ENCODE measurements around the gene HMCES. TPM values are rescaled to one million over a fixed set of nuclear protein-coding genes. Genes with fewer than 3 reads are reported as not detected.
"Not testable (repeated sequence)": the region's sequence is repeated elsewhere in the genome, so short reads cannot be mapped to it uniquely, and the experiment has no call there.

Gene HMCES
- polyA plus RNA-seq, 1 experiment: 27.2 TPM

- no peaks in the 10 kb centered on the region for H3K27me3 ChIP-seq (ENCODE audit: control insufficient read depth, insufficient read depth, low read length)
- H3K4me3 ChIP-seq (ENCODE audit: low read depth, low read length): no peak overlapping the region
- H3K36me3 ChIP-seq (ENCODE audit: control insufficient read depth, insufficient read depth, low read length): peaks cover 52% of the 10 kb centered on the region
- no peak for DNase-seq (ENCODE audit: low read depth)
- POLR2A ChIA-PET: no interaction called here
- no peak for TF ChIP-seq CTCF (IDR thresholded peaks at IDR 0.05; ENCODE audit: insufficient read depth, low read depth, low read length)
- CTCF ChIA-PET: no interaction called here
Observed at GRCh38 chr3:129263161-129263910, 15.3 kb upstream of the HMCES start.

- DNase-seq (ENCODE audit: low read depth); CTCF ChIA-PET; POLR2A ChIA-PET; H3K4me3 ChIP-seq (ENCODE audit: low read depth, low read length); H3K27me3 ChIP-seq (ENCODE audit: control insufficient read depth, insufficient read depth, low read length): not testable (repeated sequence)
- H3K36me3 ChIP-seq (ENCODE audit: control insufficient read depth, insufficient read depth, low read length): peaks cover 56% of the 10 kb centered on the region
Observed at GRCh38 chr3:129264994-129265393, 13.7 kb upstream of the HMCES start.

GRCh38 chr3:129266651-129267050, 12.0 kb upstream of the HMCES start:
- no peak for TF ChIP-seq CTCF (IDR thresholded peaks at IDR 0.05; ENCODE audit: insufficient read depth, low read depth, low read length)
- H3K36me3 ChIP-seq (ENCODE audit: control insufficient read depth, insufficient read depth, low read length): peaks cover 44% of the 10 kb centered on the region
- no peaks in the 10 kb centered on the region for H3K27me3 ChIP-seq (ENCODE audit: control insufficient read depth, insufficient read depth, low read length)
- ChIA-PET POLR2A (no interaction called here), CTCF (interaction anchor here (1.2 to 1.9 kb wide), 4 partner anchors 13 to 213 kb away, joined by 3 to 7 read pairs (median 5); no protein-coding TSS in a partner anchor)
- DNase-seq (ENCODE audit: low read depth): no peak
- no peak overlapping the region for H3K4me3 ChIP-seq (ENCODE audit: low read depth, low read length)

GRCh38 chr3:129268396-129268795, 10.3 kb upstream of the HMCES start:
- Histone ChIP-seq H3K27me3 (ENCODE audit: control insufficient read depth, insufficient read depth, low read length) (no peaks in the 10 kb centered on the region), H3K4me3 (ENCODE audit: low read depth, low read length) (no peak overlapping the region), H3K36me3 (ENCODE audit: control insufficient read depth, insufficient read depth, low read length) (peaks cover 53% of the 10 kb centered on the region)
- no peak for TF ChIP-seq CTCF (IDR thresholded peaks at IDR 0.05; ENCODE audit: insufficient read depth, low read depth, low read length)
- CTCF ChIA-PET: interaction anchor here (0.6 to 1.0 kb wide), 2 partner anchors 33 to 280 kb away, joined by 3 read pairs; no protein-coding TSS in a partner anchor
- POLR2A ChIA-PET: no interaction called here
- no peak for DNase-seq (ENCODE audit: low read depth)

GRCh38 chr3:129271674-129272073, 7.0 kb upstream of the HMCES start:
- ChIA-PET POLR2A (no interaction called here), CTCF (interaction anchor here (0.5 to 3.2 kb wide), 2 partner anchors 18 to 26 kb away, joined by 3 to 18 read pairs; no protein-coding TSS in a partner anchor)
- no peak for TF ChIP-seq CTCF (IDR thresholded peaks at IDR 0.05; ENCODE audit: insufficient read depth, low read depth, low read length)
- Histone ChIP-seq H3K36me3 (ENCODE audit: control insufficient read depth, insufficient read depth, low read length) (peaks cover 51% of the 10 kb centered on the region), H3K27me3 (ENCODE audit: control insufficient read depth, insufficient read depth, low read length) (no peaks in the 10 kb centered on the region), H3K4me3 (ENCODE audit: low read depth, low read length) (no peak overlapping the region)
- no peak for DNase-seq (ENCODE audit: low read depth)

- TF ChIP-seq CTCF (IDR thresholded peaks at IDR 0.05; ENCODE audit: insufficient read depth, low read depth, low read length): no peak
- ChIA-PET POLR2A (no interaction called here), CTCF (no interaction called here)
- DNase-seq (ENCODE audit: low read depth): no peak
- no peaks in the 10 kb centered on the region for H3K27me3 ChIP-seq (ENCODE audit: control insufficient read depth, insufficient read depth, low read length)
- H3K4me3 ChIP-seq (ENCODE audit: low read depth, low read length): no peak overlapping the region
- H3K36me3 ChIP-seq (ENCODE audit: control insufficient read depth, insufficient read depth, low read length): peaks cover 36% of the 10 kb centered on the region
Observed at GRCh38 chr3:129276385-129276784, 2.3 kb upstream of the HMCES start.

Measured in BJ (cell line).